HepG2 (cell line): ENCODE results near the gene PTPN14. TPM values are rescaled to one million over a fixed set of nuclear protein-coding genes. Genes with fewer than 3 reads are reported as not detected.
A peak's percentile ranks its signal among the peaks of the same experiment; 100 is the strongest.

ENCODE experiments used
- AKAP8 ChIP-seq: sonication (generic); formaldehyde crosslinking; IDR thresholded peaks from 2 replicates; pipeline ENCODE4 v1.5.1; 2020; ENCODE audit warnings: mild to moderate bottlenecking, missing genetic modification reagents
- BRD4 ChIP-seq: sonication (generic); formaldehyde crosslinking; IDR thresholded peaks from 2 replicates; pipeline ENCODE4 v1.4.0; 2020; ENCODE audit warnings: missing genetic modification reagents
- CREB1 ChIP-seq, 2 experiments: fragments of 450-650 bp in 1 of 2; IDR thresholded peaks; 2 replicates each; pipeline ENCODE4 v1.6.1; 2016 to 2017; ENCODE audit warnings: control low read depth in 1 of 2, mild to moderate bottlenecking in 1 of 2, missing compliant biosample characterization in 1 of 2, missing genetic modification characterization in 1 of 2
- DPF2 ChIP-seq: sonication (generic); formaldehyde crosslinking; IDR thresholded peaks from 2 replicates; pipeline ENCODE4 v1.4.0; 2020; ENCODE audit warnings: mild to moderate bottlenecking, low read depth, missing genetic modification reagents, borderline replicate concordance
- EED ChIP-seq: sonication (generic); formaldehyde crosslinking; IDR thresholded peaks from 2 replicates; pipeline ENCODE4 v1.5.0; 2020; ENCODE audit warnings: mild to moderate bottlenecking, missing genetic modification reagents
- HNF4A ChIP-seq: sonication (generic); formaldehyde crosslinking; IDR thresholded peaks from 2 replicates; pipeline ENCODE4 v1.4.0; 2020; ENCODE audit warnings: missing genetic modification reagents
- MBD4 ChIP-seq: IDR thresholded peaks from 2 replicates; pipeline ENCODE4 v1.6.1; 2012; ENCODE audit warnings: low read length, inconsistent platforms, borderline replicate concordance
- ZNF564 ChIP-seq: sonication (generic); formaldehyde crosslinking; IDR thresholded peaks from 2 replicates; pipeline ENCODE4 v1.8.1; 2023; ENCODE audit warnings: mild to moderate bottlenecking, missing genetic modification reagents
- ZNF577 ChIP-seq: sonication (generic); formaldehyde crosslinking; IDR thresholded peaks from 2 replicates; pipeline ENCODE4 v1.4.0; 2020; ENCODE audit warnings: mild to moderate bottlenecking, low read depth, missing genetic modification reagents, borderline replicate concordance
- ZNF704 ChIP-seq: sonication (generic); formaldehyde crosslinking; IDR thresholded peaks from 2 replicates; pipeline ENCODE4 v1.8.1; 2023; ENCODE audit warnings: mild to moderate bottlenecking, inconsistent platforms, moderate library complexity, missing genetic modification reagents, borderline replicate concordance
- ZNF790 ChIP-seq: sonication (generic); formaldehyde crosslinking; IDR thresholded peaks from 2 replicates; pipeline ENCODE4 v1.8.0; 2022; ENCODE audit warnings: missing genetic modification reagents, mild to moderate bottlenecking, borderline replicate concordance
- ZNF850 ChIP-seq: sonication (generic); formaldehyde crosslinking; conservative IDR thresholded peaks from 2 replicates; pipeline ENCODE4 v1.9.0; 2021; ENCODE audit warnings: mild to moderate bottlenecking, missing genetic modification reagents
- ZSCAN30 ChIP-seq: sonication (generic); formaldehyde crosslinking; IDR thresholded peaks from 2 replicates; pipeline ENCODE4 v1.5.0; 2020; ENCODE audit warnings: mild to moderate bottlenecking, missing genetic modification reagents
- polyA plus RNA-seq, 8 experiments: library from polyadenylated mRNA; depleted of rRNA in 3 of 8; stranded (reverse) in 7 of 8; unstranded in 1 of 8; fragments of >200 nt; fragmentation: Illumina TruSeq in 4 of 8; extraction: Trizol in 4 of 8; gene quantifications; 2 replicates each; pipeline versions ENCODE4 v1.2.1 to v1.2.3, GENCODE V29; 2011 to 2016; ENCODE audit warnings: low read depth in 4 of 8, missing spikeins in 1 of 8, mixed read lengths in 1 of 8; ENCODE audit not compliant: insufficient read depth in 1 of 8
- total RNA-seq, 5 experiments: library from RNA; depleted of rRNA; stranded (reverse); fragments of >200 nt; fragmentation: Illumina TruSeq; extraction: Trizol; gene quantifications; 2 replicates each; pipeline ENCODE4 v1.2.3, GENCODE V29; 2016; ENCODE audit warnings: low read depth in 1 of 5
- TF ChIP-seq, protein P1 (sequence below): sonication (generic); formaldehyde crosslinking; IDR thresholded peaks from 2 replicates; pipeline ENCODE4 v1.4.0; 2020; ENCODE audit warnings: mild to moderate bottlenecking, missing genetic modification reagents
- TF ChIP-seq, protein P2 (sequence below): sonication (generic); formaldehyde crosslinking; IDR thresholded peaks from 2 replicates; pipeline ENCODE4 v1.4.0; 2020; ENCODE audit warnings: missing genetic modification reagents
- TF ChIP-seq, protein P3 (sequence below): sonication (generic); formaldehyde crosslinking; IDR thresholded peaks from 2 replicates; pipeline ENCODE4 v1.4.0; 2020; ENCODE audit warnings: missing genetic modification reagents

PTPN14 gene
- total and polyA plus RNA-seq, 2 of the 13 experiments (the other 11 are each of a cell fraction or from before 2014, with no cell fraction given) = 3.9 to 4.7 TPM

DNA sequence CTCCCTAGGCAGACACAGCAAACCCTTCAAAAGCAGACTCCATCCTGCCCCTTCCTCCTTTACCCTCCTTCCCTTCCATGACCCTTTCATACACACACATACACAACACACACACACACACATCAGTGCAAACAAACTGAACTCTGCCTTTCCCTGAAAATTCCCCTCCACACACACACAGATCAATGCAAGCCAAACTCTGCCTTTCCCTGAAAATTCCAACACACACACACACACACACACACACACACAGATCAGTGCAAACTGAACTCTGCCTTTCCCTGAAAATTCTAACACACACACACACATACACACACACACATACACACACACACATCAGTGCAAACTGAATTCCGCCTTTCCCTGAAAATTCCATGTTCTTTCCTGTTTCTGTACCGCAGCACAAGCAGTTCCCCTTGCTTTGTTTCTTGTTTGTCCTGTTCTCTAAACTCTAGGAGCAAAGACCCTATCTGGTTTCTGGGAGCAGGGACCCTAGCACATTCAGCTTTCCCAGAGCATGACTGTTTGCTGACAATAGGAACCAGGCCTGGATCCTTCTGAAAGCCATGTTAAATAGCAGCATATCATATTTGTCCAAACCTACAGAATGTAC, 91.0 kb downstream of the PTPN14 start (continued):
- TF ChIP-seq AKAP8 (CRISPR knock-in tag) (no peak), EED (no peak), CREB1 (IDR thresholded peaks at IDR 0.05) (no peak), CREB1 (CRISPR knock-in tag; IDR thresholded peaks at IDR 0.05) (0 out of 2 replicates have a peak, but pooled peaks have one; percentile 33), ZSCAN30 (no peak), ZNF850 (CRISPR knock-in tag) (no peak), ZNF790 (CRISPR knock-in tag) (no peak), HNF4A (CRISPR knock-in tag) (peak; percentile 50), ZNF577 (CRISPR knock-in tag) (no peak), ZNF564 (CRISPR knock-in tag) (no peak), MBD4 (no peak), BRD4 (no peak), DPF2 (CRISPR knock-in tag) (peak; percentile 67; the same call in 1 of the 2 replicates), ZNF704 (CRISPR knock-in tag) (no peak)
- TF ChIP-seq, protein P1, sequence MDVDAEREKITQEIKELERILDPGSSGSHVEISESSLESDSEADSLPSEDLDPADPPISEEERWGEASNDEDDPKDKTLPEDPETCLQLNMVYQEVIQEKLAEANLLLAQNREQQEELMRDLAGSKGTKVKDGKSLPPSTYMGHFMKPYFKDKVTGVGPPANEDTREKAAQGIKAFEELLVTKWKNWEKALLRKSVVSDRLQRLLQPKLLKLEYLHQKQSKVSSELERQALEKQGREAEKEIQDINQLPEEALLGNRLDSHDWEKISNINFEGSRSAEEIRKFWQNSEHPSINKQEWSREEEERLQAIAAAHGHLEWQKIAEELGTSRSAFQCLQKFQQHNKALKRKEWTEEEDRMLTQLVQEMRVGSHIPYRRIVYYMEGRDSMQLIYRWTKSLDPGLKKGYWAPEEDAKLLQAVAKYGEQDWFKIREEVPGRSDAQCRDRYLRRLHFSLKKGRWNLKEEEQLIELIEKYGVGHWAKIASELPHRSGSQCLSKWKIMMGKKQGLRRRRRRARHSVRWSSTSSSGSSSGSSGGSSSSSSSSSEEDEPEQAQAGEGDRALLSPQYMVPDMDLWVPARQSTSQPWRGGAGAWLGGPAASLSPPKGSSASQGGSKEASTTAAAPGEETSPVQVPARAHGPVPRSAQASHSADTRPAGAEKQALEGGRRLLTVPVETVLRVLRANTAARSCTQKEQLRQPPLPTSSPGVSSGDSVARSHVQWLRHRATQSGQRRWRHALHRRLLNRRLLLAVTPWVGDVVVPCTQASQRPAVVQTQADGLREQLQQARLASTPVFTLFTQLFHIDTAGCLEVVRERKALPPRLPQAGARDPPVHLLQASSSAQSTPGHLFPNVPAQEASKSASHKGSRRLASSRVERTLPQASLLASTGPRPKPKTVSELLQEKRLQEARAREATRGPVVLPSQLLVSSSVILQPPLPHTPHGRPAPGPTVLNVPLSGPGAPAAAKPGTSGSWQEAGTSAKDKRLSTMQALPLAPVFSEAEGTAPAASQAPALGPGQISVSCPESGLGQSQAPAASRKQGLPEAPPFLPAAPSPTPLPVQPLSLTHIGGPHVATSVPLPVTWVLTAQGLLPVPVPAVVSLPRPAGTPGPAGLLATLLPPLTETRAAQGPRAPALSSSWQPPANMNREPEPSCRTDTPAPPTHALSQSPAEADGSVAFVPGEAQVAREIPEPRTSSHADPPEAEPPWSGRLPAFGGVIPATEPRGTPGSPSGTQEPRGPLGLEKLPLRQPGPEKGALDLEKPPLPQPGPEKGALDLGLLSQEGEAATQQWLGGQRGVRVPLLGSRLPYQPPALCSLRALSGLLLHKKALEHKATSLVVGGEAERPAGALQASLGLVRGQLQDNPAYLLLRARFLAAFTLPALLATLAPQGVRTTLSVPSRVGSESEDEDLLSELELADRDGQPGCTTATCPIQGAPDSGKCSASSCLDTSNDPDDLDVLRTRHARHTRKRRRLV (CRISPR knock-in tag) = no peak
- TF ChIP-seq, protein P2, sequence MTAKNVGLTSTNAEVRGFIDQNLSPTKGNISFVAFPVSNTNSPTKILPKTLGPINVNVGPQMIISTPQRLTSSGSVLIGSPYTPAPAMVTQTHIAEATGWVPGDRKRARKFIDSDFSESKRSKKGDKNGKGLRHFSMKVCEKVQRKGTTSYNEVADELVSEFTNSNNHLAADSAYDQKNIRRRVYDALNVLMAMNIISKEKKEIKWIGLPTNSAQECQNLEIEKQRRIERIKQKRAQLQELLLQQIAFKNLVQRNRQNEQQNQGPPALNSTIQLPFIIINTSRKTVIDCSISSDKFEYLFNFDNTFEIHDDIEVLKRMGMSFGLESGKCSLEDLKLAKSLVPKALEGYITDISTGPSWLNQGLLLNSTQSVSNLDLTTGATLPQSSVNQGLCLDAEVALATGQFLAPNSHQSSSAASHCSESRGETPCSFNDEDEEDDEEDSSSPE (CRISPR knock-in tag) = no peak
- TF ChIP-seq, protein P3, sequence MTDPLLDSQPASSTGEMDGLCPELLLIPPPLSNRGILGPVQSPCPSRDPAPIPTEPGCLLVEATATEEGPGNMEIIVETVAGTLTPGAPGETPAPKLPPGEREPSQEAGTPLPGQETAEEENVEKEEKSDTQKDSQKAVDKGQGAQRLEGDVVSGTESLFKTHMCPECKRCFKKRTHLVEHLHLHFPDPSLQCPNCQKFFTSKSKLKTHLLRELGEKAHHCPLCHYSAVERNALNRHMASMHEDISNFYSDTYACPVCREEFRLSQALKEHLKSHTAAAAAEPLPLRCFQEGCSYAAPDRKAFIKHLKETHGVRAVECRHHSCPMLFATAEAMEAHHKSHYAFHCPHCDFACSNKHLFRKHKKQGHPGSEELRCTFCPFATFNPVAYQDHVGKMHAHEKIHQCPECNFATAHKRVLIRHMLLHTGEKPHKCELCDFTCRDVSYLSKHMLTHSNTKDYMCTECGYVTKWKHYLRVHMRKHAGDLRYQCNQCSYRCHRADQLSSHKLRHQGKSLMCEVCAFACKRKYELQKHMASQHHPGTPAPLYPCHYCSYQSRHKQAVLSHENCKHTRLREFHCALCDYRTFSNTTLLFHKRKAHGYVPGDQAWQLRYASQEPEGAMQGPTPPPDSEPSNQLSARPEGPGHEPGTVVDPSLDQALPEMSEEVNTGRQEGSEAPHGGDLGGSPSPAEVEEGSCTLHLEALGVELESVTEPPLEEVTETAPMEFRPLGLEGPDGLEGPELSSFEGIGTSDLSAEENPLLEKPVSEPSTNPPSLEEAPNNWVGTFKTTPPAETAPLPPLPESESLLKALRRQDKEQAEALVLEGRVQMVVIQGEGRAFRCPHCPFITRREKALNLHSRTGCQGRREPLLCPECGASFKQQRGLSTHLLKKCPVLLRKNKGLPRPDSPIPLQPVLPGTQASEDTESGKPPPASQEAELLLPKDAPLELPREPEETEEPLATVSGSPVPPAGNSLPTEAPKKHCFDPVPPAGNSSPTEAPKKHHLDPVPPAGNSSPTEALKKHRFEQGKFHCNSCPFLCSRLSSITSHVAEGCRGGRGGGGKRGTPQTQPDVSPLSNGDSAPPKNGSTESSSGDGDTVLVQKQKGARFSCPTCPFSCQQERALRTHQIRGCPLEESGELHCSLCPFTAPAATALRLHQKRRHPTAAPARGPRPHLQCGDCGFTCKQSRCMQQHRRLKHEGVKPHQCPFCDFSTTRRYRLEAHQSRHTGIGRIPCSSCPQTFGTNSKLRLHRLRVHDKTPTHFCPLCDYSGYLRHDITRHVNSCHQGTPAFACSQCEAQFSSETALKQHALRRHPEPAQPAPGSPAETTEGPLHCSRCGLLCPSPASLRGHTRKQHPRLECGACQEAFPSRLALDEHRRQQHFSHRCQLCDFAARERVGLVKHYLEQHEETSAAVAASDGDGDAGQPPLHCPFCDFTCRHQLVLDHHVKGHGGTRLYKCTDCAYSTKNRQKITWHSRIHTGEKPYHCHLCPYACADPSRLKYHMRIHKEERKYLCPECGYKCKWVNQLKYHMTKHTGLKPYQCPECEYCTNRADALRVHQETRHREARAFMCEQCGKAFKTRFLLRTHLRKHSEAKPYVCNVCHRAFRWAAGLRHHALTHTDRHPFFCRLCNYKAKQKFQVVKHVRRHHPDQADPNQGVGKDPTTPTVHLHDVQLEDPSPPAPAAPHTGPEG = no peak
